Hepatic stellate cell (primary cell): ENCODE measurements around the gene UBAC2.

Source experiments
- DNase-seq: peaks from one replicate; pipeline ENCODE4 v3.0.0; 2011; ENCODE audit warnings: low spot score

The UBAC2 gene

DNA sequence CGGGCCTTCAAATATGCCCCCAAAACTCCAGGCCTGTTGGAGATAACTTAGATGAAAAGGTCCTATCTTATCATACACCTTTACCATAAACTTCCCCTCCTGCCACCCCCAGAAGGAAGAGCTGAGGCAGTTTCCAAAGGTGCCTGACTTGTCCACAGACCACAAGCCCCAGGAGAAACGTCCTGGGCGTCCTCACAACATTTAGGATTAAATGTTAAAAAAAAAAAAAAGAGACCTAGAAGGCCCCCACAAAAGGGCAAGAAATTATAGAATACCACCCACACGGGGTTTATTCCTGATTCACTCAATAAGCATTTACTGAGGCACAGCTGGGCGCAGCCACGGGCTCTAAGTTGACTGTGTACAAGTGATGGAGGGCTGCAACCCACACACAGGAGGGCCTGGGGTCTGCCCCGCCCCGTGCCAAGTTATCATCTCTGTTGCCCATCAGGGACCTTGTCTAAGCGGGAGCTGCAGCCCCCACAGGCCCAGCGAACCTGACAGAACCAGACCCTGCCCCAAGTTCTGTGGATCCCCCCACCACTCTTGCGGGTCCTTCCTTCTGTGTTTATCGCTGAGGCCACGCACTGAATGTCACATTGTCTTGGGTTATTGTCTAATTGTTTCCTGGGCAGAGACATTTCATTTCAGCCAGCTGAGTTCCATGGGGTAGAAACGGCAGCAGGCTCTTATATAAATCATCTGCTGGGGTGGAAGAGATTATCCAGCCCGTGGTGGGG is 217.6 kb downstream of the UBAC2 start:
- no peak for DNase-seq

DNA sequence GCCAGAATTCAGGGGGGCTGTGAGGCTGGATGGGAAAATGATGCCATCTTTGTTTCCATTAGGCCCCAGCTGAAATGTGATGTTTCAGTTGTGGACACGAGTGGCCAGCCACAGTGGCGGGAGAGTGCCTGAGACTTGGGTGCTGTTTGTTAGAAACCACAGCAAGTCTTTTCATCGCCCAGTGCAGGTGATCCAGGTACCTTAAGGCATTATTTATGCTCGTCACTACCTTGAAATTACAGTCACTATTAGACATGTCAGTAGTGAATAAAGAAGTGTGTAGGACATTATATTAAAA is 218.1 kb downstream of the UBAC2 start:
- no peak for DNase-seq

DNA sequence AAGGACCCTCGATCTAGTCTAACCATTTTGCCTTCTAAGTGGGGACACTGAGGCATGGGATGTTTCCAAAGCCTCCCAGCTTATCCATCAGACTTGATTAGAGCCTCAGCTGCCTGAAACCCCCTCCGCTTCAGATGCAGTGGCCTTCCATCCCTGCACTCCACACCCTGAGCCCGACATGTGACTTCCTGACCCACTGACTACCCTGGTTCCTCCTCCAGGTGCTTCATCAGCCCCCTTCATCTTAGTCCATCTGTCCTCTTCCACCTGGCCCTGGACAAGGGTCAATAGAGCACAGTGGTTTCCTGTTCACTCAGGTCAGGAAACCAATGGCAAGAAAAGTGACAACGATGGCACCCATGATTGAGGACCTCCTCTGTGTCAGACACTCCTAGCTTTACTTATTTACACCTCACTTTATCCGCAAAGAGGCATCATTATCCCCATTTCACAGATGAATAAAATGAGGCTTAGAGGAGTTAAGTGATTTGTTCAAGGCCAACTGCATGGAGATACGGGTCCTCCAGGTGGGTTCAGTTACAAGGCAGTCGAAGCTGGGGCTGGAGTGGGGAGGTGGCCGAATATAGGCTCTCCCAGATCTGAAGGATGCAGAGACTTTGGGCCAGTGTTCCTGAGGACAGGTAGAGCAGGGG is 219.1 kb downstream of the UBAC2 start:
- no peak for DNase-seq

DNA sequence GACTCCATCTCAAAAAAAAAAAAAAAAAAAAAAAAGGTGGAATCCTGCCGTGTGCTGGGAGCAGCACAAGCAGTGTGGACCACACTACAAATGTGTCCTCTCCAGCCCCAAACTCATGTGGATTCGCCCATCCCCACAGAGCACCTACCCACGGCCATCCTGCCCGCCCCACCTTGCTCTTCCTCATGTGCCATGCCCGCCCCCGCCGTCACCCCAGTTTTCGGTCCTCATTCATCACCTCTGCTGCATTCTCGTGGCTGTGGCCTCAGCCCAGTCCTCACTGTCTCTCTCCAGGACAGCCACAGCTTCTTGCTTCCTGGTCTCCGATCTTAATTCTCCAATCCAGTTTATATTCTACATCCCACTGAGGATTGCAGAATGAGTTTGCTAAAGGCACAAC is 220.6 kb downstream of the UBAC2 start:
- DNase-seq = no peak

DNA sequence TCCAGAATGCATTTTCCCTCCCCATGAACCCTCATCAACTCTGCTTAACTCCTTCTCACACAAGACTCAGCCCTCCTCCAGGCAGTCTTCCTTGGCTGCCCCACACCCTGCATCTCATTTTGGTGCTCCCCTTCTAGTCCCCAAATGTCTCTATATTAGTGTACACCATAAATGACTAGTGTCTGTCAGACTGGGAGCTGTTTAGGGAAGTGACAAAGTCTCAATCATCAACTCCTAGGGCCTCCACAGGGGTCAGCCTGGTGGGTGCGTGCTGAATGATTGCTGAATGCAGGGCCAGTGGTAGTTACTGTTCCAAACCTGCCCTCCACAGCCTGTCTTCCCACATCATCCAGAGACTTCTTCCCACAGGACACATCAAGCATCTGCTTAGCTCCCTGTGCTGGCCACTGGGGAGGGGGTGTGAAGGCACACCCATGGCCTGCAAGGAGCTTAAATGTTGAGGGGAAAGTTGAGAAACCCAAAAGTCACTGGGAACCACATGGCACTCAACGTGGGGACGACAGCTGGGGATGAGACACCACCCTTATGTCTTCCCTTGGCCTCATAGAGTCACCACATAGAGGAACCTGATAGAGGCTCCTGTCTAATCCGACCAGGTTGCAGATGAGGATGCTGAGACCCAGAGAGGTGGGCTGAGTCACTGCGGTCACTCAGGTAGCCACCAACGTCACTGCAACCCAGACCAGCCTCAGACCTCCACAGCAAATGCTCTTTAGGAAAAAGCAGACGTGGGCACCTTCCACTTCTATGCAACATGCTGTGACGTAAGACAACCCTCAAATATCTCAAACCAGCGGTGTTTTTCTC is 221.3 kb downstream of the UBAC2 start:
- no peak for DNase-seq

DNA sequence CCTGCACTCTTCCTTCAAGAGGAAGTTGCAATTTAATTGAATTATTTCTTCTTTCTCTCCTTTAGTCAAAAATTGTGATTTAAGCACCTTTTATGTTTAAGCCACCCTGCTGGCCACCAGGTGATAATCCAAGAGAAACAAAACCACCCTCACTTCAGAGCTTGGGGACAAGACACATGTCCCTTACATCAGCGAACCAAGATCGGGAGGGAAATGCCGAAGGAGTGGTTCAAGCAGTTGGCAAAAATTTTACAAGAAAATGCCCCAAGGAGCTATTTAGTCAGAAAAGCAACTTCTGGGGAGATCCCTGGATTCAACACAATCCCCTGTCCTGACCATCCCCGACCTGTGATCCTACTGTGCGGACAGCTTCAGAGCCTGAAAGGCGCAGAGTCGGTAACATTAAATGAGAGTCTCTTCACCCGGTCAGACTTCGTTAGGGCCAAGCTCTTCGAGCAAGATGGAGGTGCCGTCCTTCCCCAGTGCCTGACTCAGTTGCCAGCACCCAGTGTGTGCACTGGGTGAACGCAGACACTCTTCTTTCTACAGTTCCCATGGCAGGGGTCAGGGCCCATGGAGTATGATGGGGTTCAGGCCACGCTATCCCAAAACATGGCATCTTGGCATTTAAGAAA is 222.0 kb downstream of the UBAC2 start:
- DNase-seq = no peak

DNA sequence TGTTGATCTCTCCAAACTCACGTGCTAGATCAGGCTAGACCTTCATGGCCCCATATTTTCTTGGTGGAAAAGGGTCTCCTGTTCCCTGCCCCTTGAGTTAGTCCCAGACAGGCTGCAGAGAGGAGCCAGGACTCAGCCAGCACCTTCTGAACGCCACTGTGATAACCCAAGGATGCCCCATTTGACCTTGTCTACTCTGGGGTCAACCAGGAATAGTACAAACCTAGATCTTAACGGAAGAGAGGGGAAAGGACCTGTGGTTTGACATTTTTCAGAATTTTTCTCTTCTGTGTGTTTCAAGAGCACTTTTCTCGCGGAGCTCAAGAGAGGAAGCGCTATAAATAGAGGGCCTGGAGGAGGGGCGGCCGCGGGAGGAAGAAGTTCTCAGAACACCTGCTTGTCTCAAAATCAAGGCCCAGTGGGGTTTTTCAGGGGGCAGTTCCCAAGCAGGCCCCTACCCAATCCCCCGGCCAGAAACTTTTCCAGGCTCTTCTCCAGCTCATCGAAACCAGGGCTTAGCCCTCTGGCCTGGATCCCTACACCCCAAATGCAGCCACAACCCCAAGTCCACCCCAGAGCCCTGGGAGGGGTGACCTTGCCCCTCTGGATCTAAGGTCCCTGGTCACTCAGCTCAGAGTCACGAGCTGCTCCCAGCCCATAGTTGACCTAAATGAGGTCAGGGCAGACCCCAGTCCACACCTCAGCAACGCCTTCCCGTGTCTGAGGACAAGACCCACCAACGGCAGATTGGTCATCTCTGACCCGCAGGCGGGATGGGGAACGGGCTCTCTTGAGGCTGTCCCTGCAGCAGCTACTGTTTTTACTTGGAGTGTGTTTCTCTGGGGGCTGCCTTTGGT is 225.1 kb downstream of the UBAC2 start:
- no peak for DNase-seq

DNA sequence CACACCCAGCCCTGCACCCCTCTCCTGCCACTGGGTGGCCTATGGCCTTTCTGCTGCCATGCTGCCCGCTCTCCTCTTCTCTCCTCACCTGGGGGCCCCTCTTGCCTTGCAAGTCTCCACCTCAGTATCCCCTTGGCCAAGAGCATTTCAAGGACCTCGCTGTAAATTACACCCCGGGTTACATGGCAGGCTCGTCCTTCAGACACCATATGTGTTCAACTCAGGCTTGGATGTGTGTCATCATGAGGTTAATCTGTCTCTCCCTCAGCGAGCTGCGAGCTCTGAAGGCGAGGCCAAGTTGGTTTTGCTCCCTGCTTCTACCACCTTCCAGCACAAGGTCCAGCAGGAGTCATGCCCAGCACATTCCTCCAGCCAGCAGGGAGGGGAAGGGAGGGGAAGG is 225.8 kb downstream of the UBAC2 start:
- DNase-seq = no peak

DNA sequence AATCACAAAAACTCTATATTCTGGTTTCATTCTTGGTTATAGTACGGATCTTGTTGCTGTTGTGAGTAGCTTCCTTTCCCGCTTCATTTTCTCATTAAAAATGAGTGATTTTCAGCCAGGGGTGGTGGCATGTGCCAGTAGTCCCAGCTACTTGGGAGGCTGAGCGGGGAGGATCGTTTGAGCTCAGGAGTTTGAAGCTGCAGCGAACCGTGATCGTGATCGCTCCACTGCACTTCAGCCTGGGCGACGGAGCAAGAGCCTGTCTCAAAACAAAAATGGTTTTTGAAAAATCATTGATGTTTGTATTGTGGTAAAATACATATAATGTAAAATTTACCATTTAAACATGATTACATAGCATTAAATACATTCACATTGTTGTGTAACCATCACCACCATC is 229.0 kb downstream of the UBAC2 start:
- no peak for DNase-seq

DNA sequence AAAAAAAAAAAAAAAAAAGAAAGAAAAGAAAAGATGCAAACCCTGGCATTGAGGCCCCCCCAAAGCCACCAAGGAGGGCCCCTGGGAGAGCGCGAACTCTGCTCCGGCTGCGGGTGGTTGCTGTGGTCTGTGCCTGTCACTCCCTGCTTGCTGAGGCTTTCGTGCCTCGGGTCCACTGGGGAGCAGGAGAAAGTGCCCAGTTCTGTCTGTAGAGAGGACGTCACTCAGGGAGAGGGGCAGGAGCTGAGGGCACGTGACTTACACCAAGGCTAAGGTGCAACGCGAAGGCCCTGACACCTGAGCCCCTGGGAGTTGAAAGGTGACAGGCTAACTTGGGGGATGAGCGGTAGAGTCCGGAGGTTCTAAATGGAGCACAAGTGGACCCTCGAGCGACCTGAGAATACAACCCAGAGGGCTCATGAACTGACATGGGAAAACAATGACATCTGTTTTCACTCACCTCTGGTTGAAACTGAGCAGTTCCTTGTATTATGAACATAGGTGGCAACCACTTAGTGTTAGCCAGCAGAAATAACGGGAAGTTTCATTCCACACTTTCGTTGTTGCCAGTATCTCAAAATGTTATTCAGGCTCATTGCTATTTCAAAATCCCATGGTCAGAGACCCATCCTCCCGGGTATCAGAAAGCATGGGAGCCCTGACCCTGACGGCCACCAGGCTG is 231.4 kb downstream of the UBAC2 start:
- DNase-seq = no peak

DNA sequence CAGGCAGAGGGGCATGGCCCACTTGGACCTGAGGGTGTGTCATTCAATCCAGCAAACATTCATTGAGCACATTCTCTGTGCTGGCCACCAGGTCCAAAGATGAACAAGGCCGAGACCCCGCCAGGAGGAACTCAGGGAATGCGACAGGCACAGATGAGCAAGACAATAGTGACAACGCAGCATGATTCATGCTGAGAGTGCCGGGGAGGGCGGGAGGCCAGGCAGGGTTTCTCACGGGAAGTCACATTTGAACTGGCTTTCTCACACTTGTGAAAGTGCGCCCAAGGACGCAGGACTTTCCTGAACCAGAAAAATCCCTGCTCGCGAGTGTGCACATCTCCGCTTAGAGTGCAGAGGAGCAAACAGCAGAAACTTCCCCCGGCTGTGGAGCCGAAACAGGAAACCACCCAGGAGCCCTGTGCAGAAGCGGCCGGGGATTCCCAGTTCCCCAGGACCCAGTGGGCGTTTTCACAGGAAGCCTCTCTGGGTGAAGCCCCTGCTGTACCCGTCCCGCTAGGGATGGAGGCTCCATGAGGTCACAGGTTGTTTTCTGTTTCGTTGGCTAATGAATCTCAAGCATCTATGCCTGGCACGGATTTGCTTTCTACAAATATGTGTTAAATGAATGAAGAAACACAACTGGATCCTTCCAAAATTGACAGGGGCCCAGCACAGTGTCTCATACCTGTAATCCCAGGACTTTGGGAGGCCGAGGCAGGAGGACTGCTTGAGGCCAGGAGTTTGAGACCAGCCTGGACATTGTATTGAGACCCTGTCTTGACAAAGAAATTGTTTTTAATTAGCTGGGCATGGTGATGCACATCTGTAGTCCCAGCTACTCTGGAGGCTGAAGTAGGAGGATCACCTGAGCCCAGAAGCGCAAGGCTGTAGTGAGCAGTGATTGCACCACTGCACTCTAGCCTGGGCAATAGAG is 232.2 kb downstream of the UBAC2 start:
- DNase-seq = peak; percentile 80

DNA sequence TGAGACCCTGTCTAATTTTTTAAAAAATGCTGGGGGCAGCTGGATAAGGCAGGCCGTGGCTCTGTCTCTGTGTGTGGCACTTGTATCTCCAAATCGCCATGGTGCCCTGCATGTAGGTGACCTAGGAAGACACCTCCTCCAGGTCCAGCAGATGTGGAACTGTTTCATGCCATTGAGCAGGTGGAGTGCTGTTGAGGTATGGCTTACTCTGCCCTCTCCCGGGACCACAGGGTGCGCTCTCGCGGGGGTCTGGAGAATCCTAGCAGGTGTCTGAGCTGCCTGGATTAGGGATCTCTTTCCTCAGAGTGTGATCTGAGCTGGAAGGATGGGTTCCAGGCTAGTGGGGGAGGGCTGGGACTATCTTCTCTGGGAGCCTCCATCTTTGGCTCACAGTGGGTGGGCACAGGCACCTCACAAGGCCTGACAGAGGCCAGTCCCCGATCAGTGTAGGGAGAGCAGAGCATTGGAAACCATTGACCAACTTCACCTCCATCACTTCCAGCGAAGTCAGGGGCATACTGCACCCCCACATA is 233.0 kb downstream of the UBAC2 start:
- DNase-seq = no peak

DNA sequence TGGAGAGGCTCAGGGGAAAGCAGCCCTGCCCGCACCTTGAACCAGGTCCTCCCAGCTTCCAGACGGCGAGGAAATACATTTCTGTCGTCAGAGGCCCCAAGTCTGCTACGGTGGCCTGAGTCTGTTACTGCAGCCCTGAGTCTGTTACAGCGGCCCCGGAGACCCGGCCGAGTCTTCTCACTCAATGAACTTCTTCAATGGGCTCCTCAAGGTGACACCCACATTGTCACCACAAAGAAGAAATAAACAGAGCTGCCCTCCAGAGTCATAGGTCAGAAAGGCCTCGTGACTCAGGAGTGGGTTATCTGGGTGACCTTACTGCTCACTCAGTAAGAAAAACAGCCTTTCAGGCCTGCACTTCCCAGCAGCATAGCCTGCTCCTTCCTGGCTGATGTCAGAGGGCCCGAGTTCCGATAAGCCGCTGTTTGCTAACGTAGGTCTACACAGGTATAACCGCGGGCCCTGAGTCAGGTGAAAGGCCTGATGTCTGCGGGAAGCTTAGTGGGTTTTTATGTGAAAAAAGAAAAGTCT is 233.7 kb downstream of the UBAC2 start:
- no peak for DNase-seq

DNA sequence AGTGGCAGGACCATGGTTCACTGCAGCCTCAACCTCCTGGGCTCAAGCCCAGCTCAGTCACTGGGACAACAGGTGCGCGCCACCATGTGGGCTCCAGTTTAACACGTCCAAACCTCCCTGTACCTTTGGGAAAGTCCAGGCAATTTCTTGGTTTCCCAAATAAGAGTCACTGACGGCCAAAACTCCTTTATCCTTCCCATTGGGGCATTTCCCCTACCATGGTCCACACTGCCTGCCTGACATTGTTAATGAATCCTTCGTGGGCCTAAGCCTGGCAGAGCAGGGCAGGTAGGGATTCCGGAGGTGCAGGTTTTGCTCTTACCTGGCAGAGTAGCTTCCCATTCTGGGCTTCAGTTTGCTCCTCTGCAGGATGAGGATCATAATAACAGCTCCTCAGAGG is 234.5 kb downstream of the UBAC2 start:
- DNase-seq = no peak

DNA sequence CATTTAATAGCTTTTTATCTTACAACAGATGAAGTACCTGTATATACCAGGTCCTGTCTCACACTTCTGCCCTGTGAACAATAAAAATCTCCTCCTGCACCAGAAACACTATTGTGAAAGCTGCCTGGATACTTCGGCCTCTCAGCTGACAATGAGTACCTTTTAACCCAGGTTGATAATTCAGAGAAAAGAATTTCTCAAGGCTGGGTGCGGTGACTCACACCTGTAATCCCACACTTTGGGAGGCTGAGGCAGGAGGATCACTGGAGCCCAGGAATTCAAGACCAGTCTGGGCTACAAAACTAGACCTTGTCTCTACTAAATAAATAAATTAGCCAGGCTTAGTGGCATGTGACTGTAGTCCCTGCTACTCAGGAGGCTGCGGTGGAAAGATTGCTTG is 235.3 kb downstream of the UBAC2 start:
- DNase-seq = no peak
